Measurements from ENCODE around the gene MOBP.

DNA sequence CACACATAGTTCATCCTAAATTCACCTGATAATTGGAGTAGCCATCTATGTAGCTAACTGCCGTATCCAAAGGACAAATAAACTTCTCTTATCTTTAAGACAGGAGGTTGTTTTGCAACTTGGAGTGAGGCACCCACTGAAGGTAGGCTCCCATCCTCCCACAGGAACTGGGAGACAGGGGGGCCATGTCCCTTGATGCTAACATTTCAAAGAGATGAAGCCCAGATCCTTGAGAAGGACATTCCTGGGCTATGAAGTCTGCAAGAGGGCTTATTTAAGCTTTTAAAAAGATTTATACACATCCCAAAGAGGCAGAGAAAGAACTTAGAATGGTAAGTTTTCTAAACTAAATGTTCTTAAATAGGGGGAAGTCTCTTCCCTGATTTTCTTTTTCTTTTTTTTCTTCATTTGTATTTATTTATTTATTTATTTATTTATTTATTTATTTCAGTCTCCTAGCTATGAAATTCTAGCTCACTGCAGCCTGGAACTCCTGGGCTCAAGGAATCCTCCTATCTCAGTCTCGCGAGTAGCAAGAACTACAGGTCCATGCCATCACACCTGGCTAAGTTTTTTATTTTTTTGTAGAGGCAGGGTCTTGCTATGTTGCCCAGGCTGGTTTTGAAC lies 12.8 kb upstream of the MOBP start:
- TF ChIP-seq POLR2A (IDR thresholded peaks at IDR 0.05) = no peak
- TF ChIP-seq, protein P1, sequence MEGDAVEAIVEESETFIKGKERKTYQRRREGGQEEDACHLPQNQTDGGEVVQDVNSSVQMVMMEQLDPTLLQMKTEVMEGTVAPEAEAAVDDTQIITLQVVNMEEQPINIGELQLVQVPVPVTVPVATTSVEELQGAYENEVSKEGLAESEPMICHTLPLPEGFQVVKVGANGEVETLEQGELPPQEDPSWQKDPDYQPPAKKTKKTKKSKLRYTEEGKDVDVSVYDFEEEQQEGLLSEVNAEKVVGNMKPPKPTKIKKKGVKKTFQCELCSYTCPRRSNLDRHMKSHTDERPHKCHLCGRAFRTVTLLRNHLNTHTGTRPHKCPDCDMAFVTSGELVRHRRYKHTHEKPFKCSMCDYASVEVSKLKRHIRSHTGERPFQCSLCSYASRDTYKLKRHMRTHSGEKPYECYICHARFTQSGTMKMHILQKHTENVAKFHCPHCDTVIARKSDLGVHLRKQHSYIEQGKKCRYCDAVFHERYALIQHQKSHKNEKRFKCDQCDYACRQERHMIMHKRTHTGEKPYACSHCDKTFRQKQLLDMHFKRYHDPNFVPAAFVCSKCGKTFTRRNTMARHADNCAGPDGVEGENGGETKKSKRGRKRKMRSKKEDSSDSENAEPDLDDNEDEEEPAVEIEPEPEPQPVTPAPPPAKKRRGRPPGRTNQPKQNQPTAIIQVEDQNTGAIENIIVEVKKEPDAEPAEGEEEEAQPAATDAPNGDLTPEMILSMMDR (IDR thresholded peaks at IDR 0.05) = no peak

Measured in Peyer's patch (tissue), 4 donors.